ENCODE data around the gene QSER1. TPM values are rescaled to one million over a fixed set of nuclear protein-coding genes. Genes with fewer than 3 reads are reported as not detected.

QSER1 gene
- polyA plus RNA-seq, 1 donor (not counting 4 experiments of a cell fraction or from before 2014, with no cell fraction given): 14.7 TPM

GRCh38 chr11:32897103-32897502 lies 4.5 kb downstream of the QSER1 start:
- Histone ChIP-seq H3K9me3 (ENCODE audit: control insufficient read depth, low read depth, low read length) (no peaks in the 10 kb centered on the region), H3K79me2 (ENCODE audit: control insufficient read depth, insufficient read depth, low read length) (peaks cover 85% of the 10 kb centered on the region), H3K4me2 (ENCODE audit: control insufficient read depth, extremely low read depth, insufficient read depth, low read depth, low read length) (no peak overlapping the region), H3K9ac (ENCODE audit: control insufficient read depth, extremely low read depth, insufficient read depth, low read length) (no peak overlapping the region), H4K20me1 (ENCODE audit: control insufficient read depth, extremely low read depth, insufficient read depth, low read length) (no peaks in the 10 kb centered on the region), H3K36me3 (ENCODE audit: control insufficient read depth in 2 of 2, extremely low read depth in 1 of 2, insufficient read depth in 2 of 2, low read length in 2 of 2) (peaks cover 0 to 3% of the 10 kb centered on the region in 2 experiments), H3K4me1 (ENCODE audit: control insufficient read depth, extremely low read depth, insufficient read depth, low read length) (peaks cover 17% of the 10 kb centered on the region), H3K27me3 (ENCODE audit: control insufficient read depth, extremely low read depth, insufficient read depth, low read length) (no peaks in the 10 kb centered on the region), H3K4me3 (ENCODE audit: control insufficient read depth in 2 of 3, extremely low read depth in 1 of 3, insufficient read depth in 2 of 3, low read depth in 1 of 3, low read length in 3 of 3) (no peak overlapping the region), H3K27ac (ENCODE audit: control insufficient read depth, insufficient read depth, low read length) (no peak overlapping the region), H2AFZ (ENCODE audit: control insufficient read depth, low read length) (no peak overlapping the region), H3K9me1 (ENCODE audit: control insufficient read depth, extremely low read depth, insufficient read depth, low read length) (peaks cover 2% of the 10 kb centered on the region)
- DNase-seq (ENCODE audit: low read depth, low spot score): no peak
- dilution Hi-C loops (cut with MboI; ENCODE audit: extremely low pct_ligation_motif_present, low sequenced_read_pairs): no loop called here
- no peak for FAIRE-seq
- TF ChIP-seq CTCF (optimal IDR thresholded peaks at IDR 0.05 in 1 of 3, IDR thresholded peaks at IDR 0.05 in 1 of 3, conservative IDR thresholded peaks at IDR 0.05 in 1 of 3; ENCODE audit: extremely low read depth in 1 of 3, insufficient read depth in 2 of 3, low read length in 3 of 3) (no peak), EZH2 (IDR thresholded peaks at IDR 0.05; ENCODE audit: low read length) (no peak)

- no peak overlapping the region for H3K9ac ChIP-seq (ENCODE audit: control insufficient read depth, extremely low read depth, insufficient read depth, low read length)
- H3K4me3 ChIP-seq (ENCODE audit: control insufficient read depth in 2 of 3, extremely low read depth in 1 of 3, insufficient read depth in 2 of 3, low read depth in 1 of 3, low read length in 3 of 3): no peak overlapping the region
- no peaks in the 10 kb centered on the region for H3K9me3 ChIP-seq (ENCODE audit: control insufficient read depth, low read depth, low read length)
- no peak for DNase-seq (ENCODE audit: low read depth, low spot score)
- H4K20me1 ChIP-seq (ENCODE audit: control insufficient read depth, extremely low read depth, insufficient read depth, low read length): no peaks in the 10 kb centered on the region
- no peak overlapping the region for H3K4me2 ChIP-seq (ENCODE audit: control insufficient read depth, extremely low read depth, insufficient read depth, low read depth, low read length)
- dilution Hi-C loops (cut with MboI; ENCODE audit: extremely low pct_ligation_motif_present, low sequenced_read_pairs): no loop called here
- H3K79me2 ChIP-seq (ENCODE audit: control insufficient read depth, insufficient read depth, low read length): peaks cover 98% of the 10 kb centered on the region
- peaks cover 2% of the 10 kb centered on the region for H3K9me1 ChIP-seq (ENCODE audit: control insufficient read depth, extremely low read depth, insufficient read depth, low read length)
- H3K27me3 ChIP-seq (ENCODE audit: control insufficient read depth, extremely low read depth, insufficient read depth, low read length): no peaks in the 10 kb centered on the region
- H2AFZ ChIP-seq (ENCODE audit: control insufficient read depth, low read length): no peak overlapping the region
- H3K4me1 ChIP-seq (ENCODE audit: control insufficient read depth, extremely low read depth, insufficient read depth, low read length): peaks cover 24% of the 10 kb centered on the region
- H3K36me3 ChIP-seq (ENCODE audit: control insufficient read depth in 2 of 2, extremely low read depth in 1 of 2, insufficient read depth in 2 of 2, low read length in 2 of 2): peaks cover 0 to 3% of the 10 kb centered on the region in 2 experiments
- H3K27ac ChIP-seq (ENCODE audit: control insufficient read depth, insufficient read depth, low read length): no peak overlapping the region
- TF ChIP-seq EZH2 (IDR thresholded peaks at IDR 0.05; ENCODE audit: low read length): no peak
- no peak for TF ChIP-seq CTCF (optimal IDR thresholded peaks at IDR 0.05 in 1 of 3, IDR thresholded peaks at IDR 0.05 in 1 of 3, conservative IDR thresholded peaks at IDR 0.05 in 1 of 3; ENCODE audit: extremely low read depth in 1 of 3, insufficient read depth in 2 of 3, low read length in 3 of 3)
- FAIRE-seq: no peak
Observed at GRCh38 chr11:32899438-32899837, 6.8 kb downstream of the QSER1 start.

All from keratinocyte (primary cell).